ENCODE measurements around the gene MRPL21.

Gene MRPL21

DNA sequence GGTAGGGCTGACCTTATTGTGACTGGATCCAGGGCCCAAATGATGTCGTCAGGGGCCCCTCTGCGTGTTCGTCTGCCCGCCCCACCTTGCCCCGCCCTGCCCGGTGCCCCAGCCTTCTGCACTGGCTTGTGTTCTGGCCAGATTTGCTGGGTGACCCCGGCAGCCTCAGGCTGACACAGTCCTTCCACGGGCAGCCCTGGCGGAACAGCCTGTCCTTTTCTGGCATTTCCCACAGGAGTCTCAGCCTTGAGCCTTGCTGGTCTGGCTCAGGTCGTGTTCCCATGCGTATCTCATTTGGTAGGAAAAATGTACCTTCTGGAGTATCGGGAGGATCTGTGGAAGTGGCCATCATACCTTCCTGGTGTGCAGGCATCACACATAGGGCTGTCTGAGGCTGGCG is 31.0 kb upstream of the MRPL21 start:
- DNase-seq = no peak

DNA sequence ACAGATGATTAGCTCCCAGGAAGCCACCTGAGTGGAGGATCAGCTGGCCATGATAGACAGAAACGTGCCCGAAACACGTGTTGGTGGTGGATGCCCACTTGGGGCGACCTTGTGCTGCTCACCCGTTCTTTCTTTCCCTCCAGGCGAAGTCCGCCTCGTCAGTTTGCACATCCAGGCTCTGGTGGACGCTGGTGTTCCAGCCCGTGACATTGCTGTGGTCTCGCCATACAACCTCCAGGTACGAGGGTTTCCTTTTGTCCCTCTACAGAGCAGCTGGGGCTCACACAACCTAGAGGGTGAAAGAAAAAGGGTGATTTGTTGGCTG is 30.7 kb upstream of the MRPL21 start:
- no peak for DNase-seq

DNA sequence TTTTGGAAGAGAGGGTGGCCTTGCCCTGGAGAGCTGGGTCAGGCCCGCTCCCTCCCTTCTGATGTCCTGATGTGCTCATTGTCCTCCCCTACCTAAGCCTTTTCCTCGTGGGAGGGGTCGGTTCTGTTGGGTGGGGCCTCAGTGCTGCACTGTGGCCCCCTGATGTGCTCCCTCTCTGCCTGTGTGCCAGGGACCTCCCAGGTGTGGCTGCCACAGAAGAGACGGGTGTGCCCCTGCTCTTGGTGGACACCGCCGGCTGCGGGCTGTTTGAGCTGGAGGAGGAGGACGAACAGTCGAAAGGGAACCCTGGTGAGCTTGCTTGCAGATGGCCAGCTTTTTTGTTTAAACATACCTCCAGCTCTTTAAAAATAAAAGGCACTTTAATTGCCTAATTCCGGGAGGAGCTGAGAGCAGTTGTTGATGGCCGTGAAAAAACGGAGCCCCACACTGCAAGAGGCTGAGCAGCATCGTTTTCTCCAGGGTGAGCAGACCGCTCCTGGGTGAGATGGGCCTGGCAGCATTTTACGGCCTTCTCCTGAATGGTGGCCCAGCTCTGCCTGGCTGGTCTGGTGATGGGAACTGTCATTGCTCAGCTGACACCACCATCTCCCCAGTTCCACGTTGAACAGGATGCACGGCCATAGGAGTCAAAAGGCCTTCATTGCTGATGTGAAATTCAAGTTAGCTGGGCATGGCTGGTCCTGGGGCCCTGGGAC is 30.1 kb upstream of the MRPL21 start:
- DNase-seq = no peak

DNA sequence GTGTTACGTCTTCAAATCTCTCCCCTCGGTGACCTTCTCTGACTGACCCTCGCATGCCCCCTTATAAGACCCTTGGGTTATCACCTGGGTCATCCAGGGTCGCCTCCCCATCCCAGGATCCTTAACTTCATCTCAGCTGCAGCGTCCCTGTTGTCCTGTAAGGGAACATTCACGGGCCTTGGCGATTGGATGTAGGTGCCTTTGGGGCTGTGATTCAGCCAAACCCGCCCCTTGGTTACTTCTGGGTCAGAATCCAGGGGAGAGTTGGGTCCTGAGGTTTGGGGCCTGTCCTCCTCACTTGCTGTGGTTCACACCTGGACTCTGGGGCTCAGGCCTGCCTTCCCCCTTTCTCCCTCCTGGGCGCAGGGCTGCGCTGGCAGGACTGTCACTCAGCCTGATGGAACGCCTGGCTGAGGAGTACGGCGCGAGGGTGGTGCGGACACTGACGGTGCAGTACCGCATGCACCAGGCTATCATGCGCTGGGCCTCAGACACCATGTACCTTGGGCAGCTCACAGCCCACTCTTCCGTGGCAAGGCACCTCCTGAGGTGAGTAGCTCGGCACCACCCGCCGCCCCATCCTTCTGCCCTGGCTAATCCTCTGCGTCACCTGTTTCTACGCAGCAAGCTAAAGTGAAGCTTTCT is 29.4 kb upstream of the MRPL21 start:
- DNase-seq = no peak

DNA sequence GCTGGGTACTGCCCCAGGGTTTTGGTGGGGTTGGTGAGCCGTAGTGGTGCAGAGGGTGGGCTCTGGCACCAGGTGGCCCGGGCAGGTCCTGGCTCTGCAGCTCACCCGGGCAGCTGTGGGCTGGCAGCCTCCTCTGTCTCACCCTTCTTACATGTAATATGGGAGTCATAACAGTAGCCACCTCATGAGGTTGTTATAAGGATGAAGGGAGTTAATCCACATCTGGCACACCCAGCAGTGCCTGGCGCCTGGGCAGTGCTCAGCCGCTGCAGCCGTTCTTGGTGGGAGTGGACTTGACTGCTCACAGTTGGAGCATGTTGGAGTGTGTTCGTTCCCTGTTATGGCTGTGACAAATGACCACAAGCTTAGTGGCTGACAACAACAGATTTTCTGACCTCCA is 28.7 kb upstream of the MRPL21 start:
- no peak for DNase-seq

DNA sequence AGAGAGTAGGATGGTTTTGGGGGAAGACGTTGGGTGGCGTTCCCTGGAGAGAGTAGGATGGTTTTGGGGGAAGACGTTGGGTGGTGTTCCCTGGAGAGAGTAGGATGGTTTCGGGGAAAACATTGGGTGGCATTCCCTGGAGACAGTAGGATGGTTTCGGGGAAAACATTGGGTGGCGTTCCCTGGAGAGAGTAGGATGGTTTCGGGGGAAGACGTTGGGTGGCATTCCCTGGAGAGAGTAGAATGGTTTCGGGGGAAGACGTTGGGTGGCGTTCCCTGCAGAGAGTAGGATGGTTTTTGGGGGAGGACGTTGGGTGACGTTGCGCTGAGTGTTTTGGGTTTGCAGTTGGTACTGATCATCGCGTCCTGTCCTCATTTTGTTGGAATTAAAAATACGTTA is 28.3 kb upstream of the MRPL21 start:
- DNase-seq = no peak

DNA sequence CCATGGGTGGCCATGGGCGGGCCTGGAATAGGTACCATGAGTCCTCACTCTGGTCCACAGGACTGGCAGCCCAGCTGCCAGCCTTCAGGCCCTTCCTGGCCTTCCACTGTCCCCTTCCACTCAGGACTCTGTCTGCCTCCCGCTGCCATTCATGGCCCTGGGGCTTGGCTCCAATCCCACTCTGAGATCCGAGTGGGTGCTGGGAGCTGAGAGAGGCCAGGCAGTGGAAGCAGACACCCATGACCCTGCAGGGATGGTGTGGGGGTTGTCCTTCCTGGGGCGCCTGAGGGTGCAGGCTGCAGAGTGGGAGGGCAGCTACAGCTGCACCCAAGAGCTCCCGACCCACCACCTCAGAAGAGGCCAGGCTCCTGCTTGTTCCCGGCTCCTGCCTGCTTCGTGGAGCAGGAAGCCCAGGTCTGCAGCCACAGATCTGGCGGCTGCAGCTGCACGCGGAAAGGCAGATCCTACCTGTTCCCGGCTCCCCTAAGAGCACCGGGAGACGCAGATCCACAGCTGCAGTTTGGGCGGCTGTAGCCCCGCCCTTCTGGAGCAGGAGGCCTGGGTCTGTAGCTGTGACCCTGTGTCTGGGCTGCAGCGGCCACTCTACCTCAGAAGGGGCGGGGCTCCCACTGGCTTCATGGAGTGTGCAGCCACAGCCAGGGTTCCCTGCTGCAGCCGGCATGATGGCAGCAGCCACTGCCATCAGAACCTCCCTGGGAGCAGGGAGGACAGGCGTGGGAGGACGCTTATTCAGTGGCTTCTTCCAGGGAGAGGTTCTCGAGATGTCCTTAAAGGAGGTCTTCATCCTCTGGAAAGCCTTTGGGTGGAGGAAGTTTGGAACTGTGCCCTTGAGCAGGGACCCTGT is 27.6 kb upstream of the MRPL21 start:
- no peak for DNase-seq

DNA sequence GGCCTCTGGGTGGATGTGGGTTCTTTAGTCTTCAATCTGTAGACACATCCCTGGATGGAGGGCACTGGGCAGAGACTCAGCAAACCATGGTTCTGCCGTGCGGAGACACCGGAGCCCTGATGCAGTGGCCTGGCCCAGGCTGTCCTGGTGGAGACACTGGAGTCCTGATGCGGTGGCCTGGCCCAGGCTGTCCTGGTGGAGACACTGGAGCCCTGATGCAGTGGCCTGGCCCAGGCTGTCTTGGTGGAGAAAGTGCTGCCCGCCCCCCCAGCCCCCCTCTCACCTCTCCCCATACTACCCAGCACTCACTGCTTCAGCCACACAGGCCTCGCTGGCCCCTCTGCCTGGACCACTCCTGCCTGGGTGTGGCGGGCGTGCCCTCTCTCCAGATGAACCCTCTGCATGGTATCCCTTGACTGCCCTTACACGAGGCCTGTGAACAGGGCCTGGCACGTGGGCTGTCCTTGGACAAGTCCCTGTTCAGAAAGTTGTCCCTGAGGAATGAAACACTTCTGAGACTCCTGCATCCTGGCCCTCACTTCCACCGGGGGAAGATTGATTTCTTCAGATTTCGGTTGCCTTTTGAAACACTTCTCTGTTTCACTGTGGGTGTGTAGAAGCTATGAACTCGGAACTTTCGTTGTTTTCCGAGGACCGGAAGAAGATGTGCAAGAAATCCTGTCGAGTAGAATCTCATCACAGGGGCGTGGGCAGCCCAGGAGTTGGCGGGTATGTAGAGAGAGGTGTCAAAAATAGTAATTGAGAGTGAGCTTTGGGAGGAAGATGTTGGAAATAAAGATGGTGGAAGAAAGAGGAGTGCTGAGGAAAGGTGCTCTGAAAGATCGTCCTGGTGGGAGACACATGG is 26.3 kb upstream of the MRPL21 start:
- DNase-seq = no peak

DNA sequence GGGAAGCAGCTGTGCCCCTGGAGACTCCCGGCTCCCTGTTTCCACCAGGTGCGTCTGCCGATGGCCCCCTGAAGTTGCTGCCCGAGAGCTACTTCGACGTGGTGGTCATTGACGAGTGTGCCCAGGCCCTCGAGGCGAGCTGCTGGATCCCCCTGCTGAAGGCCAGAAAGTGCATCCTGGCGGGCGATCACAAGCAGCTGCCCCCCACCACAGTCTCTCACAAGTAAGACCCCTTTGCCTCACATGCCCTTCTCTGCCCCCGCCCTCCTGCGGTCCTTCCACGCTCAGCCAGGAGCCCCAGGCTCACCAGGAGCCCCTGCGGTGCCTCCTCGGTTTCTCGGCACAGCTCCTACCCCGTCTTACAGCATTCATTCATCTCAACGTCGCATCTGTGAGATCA is 25.5 kb upstream of the MRPL21 start:
- no peak for DNase-seq

DNA sequence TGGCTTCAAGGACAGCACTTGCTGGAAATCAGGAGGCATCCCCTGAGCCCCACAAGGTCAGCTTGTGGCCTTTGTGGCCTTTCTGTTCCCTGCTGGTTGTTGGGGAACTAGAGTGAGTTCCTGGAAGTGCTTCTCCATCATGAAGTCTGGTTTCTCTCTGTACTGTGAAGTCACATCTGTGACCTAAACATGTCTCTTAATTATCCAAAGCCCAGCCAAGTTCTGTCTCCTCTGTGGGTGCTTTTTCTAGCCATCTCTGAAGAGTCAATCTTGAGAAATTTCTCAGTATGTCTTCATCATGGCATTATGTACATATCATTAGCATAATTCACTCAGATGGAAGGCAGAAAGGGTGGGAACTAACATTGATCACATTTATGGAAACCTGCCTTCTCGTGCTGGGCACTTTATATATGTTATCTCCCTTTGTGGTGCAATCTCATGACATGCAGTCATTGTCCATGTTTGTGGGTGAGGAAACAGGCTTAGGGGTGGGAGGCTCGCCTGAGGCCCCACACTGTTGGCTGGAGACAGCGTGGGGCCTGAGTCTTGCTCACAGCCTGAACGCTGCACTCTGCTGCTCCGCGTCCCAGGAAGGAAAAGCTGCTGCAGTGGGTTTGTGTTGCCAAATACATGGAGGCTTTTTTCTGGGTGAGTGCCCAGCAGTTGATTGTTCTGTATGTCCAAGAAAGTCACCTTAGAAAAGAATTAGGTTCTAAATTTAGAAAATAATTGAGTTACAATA is 24.7 kb upstream of the MRPL21 start:
- DNase-seq = no peak

DNA sequence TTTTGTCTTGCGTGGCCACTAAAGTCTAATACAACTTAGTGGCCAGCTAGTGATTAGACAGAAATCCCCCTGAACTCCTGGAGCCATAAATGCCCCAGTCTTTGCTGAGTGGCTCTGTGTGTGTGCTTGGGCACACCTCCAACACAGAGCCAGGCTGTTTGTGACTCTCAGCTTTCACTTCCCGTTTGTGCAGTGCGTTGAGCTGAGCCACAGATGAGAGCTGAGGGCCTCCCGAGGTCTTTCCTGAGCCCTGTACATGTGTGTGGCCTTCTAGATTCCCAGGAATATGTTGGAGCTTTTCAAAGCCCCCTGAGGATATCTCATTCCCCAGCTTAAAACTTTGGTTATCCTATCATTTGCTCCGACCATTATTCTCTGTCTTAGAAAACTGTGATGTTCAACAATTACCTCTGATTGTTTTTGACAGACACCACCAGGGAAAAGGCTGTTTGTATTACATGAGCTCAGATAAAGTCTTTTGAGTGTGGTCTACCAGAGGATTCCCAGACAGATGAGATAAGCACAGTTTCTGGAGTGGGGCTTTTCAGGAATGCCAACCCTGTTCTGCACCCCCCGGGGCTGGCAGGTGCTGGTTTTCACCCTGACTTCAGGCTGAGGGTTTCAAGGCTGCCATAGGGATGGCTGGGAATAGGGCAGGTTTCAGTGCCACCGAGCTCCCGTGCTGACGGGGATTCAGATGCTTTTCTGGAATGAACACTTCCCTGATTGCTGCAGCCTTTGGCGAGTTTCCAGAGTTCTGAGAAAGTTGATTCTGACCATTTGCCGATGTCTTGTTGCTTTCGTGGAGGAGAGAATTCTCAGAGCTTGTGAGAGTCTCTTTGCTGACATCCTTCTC is 23.9 kb upstream of the MRPL21 start:
- no peak for DNase-seq

DNA sequence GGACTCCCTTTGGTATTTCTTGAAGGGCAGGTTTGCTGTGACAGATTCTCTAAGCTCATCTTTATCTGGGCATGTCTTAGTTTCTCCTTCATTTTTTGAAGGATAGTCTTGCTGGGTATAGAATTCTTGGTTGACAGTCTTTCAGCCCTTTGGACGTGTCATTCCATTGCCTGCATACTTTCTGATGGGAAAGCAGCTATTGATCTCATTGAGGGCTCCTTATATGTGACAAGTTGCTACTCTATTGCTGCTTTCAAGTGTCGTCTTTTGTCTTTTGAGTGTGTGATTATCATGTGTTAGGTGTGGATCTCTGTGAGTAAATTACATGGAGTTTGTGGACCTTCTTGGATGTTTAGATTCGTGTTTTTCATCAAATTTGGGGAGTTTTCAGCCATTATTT is 22.0 kb upstream of the MRPL21 start:
- no peak for DNase-seq

DNA sequence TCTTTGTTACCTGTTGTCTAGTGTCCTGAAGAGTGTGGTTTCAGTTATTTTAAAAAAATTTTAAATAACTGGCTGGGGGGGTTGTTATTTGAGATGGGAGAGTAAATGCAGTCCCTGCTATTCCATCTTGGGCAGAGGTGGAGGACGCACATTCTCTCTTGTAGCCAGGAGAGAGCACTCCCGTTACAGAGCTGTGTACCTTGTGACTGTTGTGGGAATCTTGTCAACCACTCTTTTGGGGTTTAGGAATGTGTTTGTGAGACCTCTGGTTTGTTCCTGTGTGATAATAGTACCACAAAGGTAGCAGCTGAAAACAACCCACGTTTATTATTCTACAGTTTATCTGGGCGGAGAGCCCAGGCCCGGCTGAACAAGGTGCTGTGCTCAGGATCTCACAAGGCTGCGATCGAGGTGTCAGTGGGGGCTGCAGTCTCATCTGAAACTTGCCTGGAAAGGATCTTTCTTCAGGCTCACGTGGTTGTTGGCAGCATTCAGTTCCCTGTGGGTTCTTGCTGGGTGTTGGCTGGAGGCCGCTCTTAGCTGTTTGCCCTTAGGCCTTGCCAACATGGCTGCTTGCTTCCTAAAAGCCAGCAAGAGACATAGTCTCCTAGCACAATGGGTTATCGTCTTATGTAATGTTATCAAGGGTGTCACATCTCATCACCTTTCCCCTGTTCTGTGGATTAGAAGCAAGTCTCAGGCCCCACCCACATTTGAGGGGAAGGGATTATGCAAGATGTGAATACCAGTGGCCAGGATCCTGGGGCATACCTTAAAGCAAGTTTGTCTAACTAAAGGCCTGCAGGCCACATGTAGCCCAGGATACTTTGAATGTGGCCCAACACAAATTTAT is 20.7 kb upstream of the MRPL21 start:
- no peak for DNase-seq

DNA sequence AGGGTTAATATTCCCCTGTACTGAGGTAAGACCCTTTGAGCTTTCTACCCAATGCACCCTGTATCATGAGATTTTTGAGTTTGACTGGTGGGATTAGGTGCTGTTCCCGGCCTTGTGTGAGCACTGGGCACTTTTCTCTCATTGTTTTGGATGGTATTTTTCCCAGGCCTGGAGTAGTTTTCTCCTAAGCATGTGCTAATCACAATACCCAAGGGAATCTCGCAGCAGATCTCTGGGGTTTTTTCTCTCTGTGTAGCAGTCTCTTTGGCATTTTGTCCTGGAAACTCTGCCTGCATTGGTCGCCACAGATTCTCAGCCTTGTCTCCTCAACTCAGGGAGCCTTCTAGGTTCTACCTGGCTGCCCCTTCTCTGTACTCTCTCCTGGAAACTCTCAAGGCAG is 20.0 kb upstream of the MRPL21 start:
- no peak for DNase-seq

DNA sequence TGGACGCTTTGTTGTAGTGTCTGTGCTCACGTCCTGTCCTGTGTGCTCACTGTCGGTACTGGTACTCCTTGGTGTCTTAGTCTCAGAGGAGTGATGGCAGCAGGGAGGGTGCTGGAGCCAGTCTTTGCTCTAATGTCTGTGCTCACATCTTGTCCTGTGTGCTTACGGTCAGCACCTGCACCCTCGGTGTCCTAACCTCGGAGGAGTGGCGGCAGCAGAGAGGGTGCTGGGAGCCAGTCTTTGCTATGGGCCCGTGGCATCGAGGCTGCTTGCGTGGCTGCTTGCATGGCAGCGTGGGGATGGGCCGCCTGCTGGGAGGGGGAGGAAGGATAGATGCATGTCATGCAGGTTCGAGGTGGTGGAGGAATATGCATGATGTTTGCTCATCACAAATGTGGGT is 12.8 kb upstream of the MRPL21 start:
- DNase-seq = no peak

DNA sequence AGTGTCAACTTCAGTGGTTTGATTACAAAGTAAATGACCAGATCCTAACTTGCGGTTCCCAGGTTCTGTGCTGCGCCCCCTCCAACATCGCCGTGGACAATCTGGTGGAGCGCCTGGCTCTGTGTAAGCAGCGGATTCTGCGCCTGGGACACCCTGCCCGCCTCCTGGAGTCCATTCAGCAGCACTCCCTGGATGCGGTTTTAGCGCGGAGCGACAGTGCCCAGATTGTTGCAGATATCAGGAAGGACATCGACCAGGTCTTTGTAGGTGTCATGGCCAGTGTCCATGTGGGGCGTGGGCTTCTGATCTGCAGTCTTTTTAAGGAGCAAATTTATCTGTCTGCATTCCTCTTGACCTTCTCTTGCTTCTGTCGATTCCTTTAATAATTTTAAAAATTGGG is 11.1 kb upstream of the MRPL21 start:
- no peak for DNase-seq

DNA sequence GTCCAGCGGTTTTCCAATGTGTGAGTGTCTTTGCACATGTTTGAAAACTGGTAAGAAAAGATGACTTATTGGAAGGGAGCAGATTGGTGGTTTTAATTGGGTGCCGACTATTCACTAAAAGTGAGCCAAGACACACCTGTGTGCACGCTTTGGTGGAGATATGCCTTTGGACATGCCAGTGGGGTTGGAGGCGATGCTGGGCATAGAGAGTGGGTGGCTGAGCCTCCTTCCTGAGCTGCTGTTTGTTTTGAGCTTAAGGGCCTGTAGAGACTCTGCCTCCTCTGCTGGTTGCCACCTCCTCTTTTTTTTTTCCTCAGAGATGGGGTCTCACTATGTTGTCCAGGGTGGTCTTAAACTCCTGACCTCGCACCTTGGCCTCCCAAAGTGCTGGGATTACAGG is 9.6 kb upstream of the MRPL21 start:
- no peak for DNase-seq

DNA sequence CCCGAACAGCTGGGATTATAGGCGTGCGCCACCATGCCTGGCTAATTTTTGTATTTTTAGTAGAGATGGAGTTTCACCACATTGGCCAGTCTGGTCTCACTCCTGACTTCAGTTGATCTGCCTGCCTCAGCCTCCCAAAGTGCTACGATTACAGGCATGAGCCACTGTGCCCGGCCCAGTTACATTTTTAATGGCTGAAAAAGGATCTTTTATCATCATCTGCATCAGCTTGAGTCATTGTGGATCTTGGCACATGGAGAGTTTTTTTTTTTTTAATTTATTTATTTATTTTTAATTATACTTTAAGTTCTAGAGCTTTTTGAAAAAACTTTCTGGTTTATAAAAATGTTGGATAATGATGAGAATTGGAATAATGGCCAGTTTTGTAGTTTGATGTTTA is 8.6 kb upstream of the MRPL21 start:
- DNase-seq = no peak

DNA sequence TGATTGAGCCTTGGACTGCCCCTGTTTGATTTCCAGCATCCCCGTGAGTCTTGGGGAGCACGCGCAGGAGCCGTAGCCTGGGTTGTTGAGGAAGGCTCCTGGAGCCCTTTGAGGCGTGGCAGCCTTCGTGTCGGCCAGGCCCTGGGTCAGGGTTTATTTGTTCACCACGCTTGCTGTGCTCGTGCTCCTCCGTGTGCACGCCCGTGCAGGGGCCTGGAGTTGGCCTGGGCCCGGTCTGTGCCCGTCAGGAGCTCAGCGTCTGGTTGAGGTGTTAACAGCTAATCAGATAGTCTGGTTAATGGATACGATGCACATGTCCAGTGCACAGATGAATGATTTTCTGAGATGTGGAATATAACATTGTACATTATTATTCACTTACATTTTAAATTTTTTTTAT is 8.1 kb upstream of the MRPL21 start:
- DNase-seq = no peak

DNA sequence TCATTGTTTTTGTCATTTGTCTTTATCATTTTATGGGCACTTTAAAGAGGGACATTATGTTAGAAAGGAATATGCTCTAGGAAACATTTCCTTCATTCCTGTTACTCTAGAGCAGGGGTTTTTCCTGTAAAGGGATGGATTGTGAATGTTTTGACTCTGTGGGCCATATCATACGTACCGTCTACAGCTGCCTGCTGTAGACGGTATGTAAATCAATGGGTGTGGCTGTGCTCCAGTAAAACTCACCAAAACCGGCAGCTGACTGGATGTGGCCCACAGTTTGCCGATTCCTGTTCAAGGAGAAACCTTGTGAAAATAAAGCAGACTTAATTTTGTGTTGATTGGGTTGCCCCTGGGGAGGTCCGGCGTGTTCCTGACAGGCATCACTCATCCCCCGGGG is 7.3 kb upstream of the MRPL21 start:
- DNase-seq = no peak

DNA sequence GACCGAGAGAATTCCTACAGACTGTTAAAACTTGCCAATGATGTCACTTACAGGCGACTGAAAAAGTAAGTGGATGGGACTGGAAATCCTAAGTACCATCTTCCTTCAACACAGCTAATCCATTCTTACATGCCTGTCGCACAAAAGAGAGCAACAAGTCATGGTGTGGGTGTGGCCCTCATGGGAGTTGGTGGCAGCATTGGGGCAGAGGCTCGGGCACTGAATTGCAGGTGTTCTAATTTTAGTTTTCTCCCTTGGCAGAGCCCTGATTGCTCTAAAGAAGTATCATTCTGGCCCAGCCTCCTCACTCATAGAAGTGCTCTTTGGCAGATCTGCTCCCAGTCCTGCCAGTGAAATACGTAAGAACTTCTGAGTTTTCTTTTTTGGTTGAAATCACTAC is 4.6 kb upstream of the MRPL21 start:
- no peak for DNase-seq

All from activated CD4-positive, alpha-beta T cell treated with anti-CD3 and anti-CD28 coated beads for 4 hours (primary cell).